CD1c-positive myeloid dendritic cell (primary cell): Measurements from ENCODE around the gene UCN3.
"Not testable (repeated sequence)": the region's sequence is repeated elsewhere in the genome, so short reads cannot be mapped to it uniquely, and the experiment has no call there.

Source experiments
- DNase-seq: peaks from one replicate; pipeline ENCODE4 v3.0.0-alpha.2; 2016; ENCODE audit errors: extremely low spot score

Gene UCN3

GRCh38 chr10:5365928-5366327 lies 1.2 kb downstream of the UCN3 start:
- DNase-seq, result no peak

- DNase-seq, result no peak
Observed at GRCh38 chr10:5369362-5370158, 4.8 kb downstream of the UCN3 start.

DNA sequence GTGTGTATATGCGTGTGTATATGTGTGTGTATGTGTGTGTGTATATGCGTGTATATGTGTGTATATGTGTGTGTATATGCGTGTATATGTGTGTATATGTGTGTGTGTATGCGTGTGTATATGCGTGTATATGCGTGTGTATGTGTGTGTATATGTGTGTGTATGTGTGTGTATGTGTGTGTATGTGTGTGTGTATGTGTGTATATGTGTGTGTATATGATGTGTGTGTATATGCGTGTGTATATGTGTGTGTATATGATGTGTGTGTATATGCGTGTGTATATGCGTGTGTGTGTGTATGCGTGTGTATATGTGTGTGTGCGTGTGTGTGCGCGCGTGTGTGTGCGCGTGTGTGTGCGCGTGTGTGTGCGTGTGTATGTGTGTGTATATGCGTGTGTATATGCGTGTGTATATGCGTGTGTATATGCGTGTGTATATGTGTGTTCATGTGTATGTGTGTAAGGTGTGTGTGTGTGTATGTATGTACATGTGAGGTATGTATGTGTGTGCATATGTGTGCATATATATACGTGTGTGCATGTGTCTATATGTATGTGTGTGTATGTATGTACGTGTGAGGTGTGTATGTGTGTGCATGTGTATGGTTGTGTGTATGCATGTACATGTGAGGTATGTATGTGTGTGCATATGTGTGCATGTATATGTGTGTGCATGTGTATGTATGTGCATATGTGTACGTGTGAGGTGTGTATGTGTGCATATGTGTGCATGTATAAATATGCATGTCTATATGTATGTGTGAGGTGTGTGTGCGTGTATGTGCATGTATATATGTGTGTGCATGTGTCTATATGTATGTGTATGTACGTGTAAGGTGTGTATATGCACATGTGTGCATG lies 6.0 kb downstream of the UCN3 start:
- DNase-seq, result no peak

DNA sequence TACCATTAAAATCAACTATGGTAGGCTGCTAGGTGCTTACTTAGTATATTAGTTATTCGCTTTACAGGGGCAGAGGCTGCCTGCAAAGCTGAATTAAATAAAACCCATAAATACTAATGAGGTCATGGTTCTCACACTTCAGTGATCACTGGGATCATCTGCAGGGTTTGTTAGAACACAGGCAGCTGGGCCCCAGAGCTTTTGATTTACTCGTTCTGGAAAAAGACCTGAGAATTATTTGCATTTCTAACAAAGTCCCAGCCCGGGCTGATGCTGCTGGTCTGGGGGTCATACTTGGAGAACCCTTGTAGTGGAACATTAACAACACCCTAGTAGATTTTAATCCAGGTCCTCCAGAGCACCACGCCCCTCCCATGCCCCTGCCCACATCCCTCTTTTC lies 8.5 kb downstream of the UCN3 start:
- no peak for DNase-seq

GRCh38 chr10:5373891-5374611 lies 9.3 kb downstream of the UCN3 start:
- DNase-seq, result no peak

DNA sequence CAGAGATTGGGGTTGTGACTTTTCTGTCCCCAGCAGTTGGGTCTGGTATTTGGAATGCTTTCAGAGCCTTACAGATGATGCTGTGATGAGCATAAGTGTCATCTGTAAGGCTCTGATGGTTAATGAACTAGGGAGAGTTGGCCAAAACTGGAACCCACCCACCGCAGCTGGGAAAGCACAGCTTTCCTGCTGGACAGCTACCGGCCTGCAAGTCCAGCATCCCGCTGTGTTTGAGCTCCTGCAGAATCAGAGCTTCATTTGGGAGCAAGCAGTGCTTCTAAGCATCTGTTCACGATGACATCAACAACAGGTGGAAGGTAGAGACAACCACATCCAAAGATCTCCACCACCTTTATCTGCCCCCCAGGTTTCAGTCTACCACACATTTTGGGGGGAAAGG lies 11.7 kb downstream of the UCN3 start:
- no peak for DNase-seq

- not testable (repeated sequence) for DNase-seq
Observed at GRCh38 chr10:5379202-5379601, 14.4 kb downstream of the UCN3 start.

DNA sequence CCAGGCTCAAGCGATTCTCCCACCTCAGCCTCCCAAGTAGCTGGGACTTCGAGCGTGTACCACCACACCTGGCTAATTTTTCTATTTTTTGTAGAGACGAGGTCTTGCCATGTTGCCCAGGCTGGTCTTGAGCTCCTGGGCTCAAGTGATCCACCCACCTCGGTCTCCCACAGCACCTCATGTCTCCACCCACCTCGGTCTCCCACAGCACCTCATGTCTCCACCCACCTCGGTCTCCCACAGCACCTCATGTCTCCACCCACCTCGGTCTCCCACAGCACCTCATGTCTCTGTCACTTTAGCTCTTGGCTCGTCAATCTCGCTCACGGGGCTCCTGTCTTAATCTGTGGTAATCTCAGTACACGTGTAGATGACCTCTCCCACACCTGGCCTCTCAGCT lies 15.6 kb downstream of the UCN3 start:
- not testable (repeated sequence) for DNase-seq

DNA sequence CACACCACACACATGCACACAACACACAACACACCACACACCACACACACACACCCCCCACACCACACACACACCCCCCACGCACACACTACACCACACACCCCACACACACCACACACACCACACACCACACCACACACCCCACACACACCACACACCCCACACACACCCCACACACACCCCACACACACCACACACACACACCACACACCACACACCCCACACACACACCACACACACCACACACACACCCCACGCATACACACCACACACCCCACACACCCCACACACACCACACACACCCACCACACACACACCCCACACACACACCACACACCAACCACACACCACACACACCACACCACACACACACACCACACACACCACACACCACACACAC lies 16.4 kb downstream of the UCN3 start:
- no peak for DNase-seq

DNA sequence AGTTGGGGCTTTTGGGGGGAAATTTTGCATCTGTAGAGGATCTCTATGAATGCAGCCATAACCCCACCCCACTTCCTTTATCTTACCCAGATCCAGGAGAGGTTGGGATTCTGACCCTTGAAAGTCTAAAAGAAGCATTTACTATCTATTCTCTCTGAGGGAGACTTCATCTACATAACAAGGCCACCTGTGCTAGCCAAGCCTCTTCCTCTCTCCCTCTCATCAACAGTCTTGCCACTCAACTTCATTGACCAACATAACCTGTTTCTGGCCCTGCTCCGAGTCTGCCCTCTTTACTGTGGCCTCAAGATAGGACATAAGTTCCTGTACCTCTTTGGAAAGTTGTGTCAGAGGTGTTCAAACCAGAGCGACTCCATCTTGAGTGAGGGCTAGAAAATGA lies 20.5 kb downstream of the UCN3 start:
- DNase-seq, result no peak

- DNase-seq, result no peak
Observed at GRCh38 chr10:5387169-5387568, 22.4 kb downstream of the UCN3 start.

- DNase-seq, result no peak
Observed at GRCh38 chr10:5390607-5391205, 25.9 kb downstream of the UCN3 start.

DNA sequence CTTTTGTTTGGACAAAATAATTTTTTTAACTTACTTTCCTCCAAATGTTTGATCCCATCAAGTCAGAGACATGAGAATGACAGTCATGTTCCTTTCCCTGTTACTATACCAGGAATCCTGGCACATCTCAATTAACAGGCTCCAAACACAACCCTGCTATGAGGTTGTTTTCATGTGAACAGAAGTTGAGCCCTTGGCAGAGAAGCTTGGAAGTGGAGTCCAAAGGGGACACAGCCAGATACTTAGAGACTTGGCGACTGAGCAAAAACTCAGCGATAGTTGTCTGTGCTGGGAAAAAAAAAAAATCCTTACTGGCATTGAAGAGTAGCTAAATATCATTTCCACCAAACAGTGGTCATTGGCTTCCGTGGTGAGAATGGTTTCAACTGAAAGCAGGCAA lies 27.0 kb downstream of the UCN3 start:
- no peak for DNase-seq

DNA sequence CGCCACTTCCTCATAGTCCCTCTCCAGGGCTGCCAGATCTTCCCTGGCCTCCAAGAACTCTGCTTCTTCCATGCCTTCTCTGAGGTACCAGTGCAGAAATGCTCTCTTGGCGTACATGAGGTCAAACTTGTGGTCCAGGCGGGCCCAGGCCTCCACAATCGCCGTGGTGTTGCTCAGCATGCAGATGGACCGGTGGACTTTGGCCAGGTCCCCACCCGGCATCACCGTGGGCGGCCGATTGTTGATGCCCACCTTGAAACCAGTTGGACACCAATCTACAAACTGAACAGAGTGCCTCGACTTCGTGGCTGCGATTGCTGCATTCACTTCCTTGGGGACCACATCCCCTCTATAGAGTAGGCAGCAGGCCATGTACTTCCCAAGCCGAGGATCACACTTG lies 28.8 kb downstream of the UCN3 start:
- no peak for DNase-seq

DNA sequence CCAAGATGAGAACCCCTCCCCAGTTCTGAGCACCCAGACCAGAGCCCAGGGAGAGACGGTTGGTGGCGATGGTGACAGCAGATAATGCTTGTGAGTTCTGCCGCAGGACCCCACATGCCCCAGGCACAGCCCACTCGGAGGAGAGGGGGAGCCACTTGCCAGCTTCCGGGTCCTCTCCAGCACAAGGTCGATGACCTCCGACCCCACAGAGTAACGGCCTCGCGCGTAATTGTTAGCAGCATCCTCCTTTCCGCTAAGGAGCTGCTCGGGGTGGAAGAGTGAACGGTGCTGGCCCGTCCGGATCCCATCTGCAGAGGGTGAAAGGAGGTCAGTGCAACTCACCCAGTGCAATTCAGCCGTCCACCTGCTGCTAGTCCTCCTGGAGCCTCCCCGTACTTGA lies 30.4 kb downstream of the UCN3 start:
- DNase-seq, result no peak

DNA sequence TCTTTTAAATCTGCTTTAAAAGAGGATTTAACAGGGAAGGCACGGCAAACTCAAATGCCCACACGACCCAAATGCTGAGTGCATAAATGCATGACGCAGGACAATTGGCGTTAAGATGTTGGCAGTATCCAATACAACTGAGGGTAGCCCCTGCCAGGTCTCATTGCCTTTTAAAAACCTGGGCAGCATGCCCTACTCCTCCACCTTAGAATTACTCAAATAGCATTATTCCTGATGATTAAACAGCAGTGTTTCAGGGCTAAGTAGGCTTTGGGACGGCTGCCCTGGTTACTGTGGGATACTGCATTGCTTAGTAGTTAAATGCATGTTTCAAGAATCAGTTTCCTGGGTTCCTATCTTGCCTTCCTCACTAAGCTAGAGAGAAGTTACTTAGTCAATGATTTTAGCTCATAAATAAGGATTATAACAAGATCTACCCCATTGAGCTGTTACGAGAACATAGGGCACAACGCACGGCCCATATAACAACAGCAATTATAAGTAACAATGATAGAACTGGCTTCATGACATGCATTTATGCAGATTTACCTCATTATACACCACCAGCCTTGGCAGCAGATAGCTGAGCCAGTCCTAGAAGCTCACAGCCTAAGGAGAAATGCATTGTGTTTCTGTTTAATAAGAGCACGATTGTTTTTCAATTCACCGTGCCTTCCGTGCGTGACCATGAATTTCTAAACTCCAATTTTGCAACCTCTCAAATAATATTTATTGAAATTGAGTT lies 32.0 kb downstream of the UCN3 start:
- DNase-seq, result no peak

DNA sequence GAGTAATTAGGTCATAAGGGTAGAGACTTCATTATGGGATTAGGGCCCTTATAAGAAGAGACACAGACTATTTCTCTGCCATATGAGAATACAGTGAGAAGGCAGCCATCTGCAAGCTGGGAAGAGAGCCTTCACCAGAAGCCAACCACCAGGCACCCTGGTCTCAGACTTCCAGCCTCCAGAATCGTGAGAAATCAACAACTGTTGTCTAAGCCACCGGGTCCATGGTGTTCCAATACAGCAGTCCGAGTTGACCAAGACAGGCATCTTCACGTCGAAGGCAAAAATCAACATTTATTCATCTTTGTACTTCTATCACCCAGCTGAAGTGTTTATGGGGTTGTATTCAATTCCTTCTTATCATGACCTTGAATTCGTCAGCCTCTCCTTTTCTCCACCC lies 34.6 kb downstream of the UCN3 start:
- no peak for DNase-seq

DNA sequence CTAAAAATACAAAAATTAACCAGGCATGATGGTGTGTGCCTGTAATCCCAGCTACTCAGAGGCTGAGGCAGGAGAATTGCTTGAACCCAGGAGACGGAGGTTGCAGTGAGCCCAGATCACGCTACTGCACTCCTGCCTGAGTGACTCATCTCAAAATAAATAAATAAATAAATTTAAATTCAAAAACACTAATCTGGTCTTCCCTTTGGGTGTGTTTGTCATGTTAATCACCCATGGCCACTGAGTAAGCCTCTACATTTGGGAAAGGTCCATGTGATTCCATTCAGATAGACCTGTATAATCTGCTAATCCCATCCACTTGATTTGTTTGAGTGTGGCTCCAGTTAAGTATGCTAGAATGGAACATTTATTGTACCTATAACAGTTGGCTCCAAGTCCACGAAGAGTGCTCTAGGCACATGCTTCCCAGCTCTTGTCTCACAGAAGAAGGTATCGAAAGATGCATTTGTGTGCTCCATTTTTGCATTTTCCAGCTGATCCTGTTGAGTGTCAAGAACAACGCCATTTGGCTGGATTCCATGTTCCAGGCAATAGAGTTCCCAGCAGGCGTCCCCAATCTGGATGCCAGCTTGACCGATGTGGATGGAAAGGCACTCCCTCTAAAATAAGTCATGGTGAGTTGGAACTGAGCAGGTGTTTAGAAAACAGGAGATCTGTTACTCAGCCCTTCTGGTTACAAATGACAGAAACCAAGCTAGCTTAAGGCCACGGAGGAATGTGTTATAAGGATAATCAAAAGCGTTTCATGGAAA lies 35.9 kb downstream of the UCN3 start:
- DNase-seq, result no peak

- DNase-seq, result no peak
Observed at GRCh38 chr10:5402798-5403197, 38.0 kb downstream of the UCN3 start.

- no peak for DNase-seq
Observed at GRCh38 chr10:5404208-5405041, 39.7 kb downstream of the UCN3 start, which contains the start of gene TUBAL3. TSS of gene TUBAL3 (minus strand) at chr10:5404828. CDS start at chr10:5404792, 36 bp downstream.
